Brain microvascular endothelial cell (primary cell): Measurements from ENCODE around the gene RAD18.

ENCODE experiments used
- DNase-seq: peaks from one replicate; pipeline ENCODE4 v3.0.0-alpha.2; 2020
- H3K27ac ChIP-seq: fragments of 250-450 bp; sonication (Bioruptor Pico); 2 replicates; pipeline ENCODE4 v1.5.1; 2020; ENCODE audit warnings: mild to moderate bottlenecking, moderate library complexity
- H3K27me3 ChIP-seq: fragments of 250-450 bp; sonication (Bioruptor Pico); replicated peaks from 2 replicates; pipeline ENCODE4 v1.5.1; 2020; ENCODE audit warnings: mild to moderate bottlenecking
- H3K36me3 ChIP-seq: fragments of 250-450 bp; sonication (Bioruptor Pico); replicated peaks from 2 replicates; pipeline ENCODE4 v1.5.1; 2020; ENCODE audit warnings: mild to moderate bottlenecking
- H3K4me3 ChIP-seq: 2 replicates; pipeline ENCODE4 v1.5.1; 2011; ENCODE audit warnings: low read depth, mild to moderate bottlenecking, control low read depth, low read length, moderate library complexity
- in situ Hi-C: cut with HindIII; loops from 2 replicates; pipeline ENCODE4 v1.10.0; 2017; ENCODE audit warnings: low sequenced_read_pairs, low pct_ligation_motif_present
- TF ChIP-seq, protein P1 (sequence below): IDR thresholded peaks from 2 replicates; pipeline ENCODE4 v1.5.1; 2011; ENCODE audit warnings: low read depth, mild to moderate bottlenecking, moderate library complexity, low read length, control low read depth, inconsistent platforms; ENCODE audit errors: missing control alignments

RAD18 gene

GRCh38 chr3:8975081-8976020 lies 12.1 kb upstream of the RAD18 start:
- H3K36me3 ChIP-seq = no peaks in the 10 kb centered on the region
- no peak overlapping the region for H3K4me3 ChIP-seq
- H3K27ac ChIP-seq = no peak overlapping the region
- DNase-seq = no peak
- H3K27me3 ChIP-seq = no peaks in the 10 kb centered on the region
- TF ChIP-seq, protein P1, sequence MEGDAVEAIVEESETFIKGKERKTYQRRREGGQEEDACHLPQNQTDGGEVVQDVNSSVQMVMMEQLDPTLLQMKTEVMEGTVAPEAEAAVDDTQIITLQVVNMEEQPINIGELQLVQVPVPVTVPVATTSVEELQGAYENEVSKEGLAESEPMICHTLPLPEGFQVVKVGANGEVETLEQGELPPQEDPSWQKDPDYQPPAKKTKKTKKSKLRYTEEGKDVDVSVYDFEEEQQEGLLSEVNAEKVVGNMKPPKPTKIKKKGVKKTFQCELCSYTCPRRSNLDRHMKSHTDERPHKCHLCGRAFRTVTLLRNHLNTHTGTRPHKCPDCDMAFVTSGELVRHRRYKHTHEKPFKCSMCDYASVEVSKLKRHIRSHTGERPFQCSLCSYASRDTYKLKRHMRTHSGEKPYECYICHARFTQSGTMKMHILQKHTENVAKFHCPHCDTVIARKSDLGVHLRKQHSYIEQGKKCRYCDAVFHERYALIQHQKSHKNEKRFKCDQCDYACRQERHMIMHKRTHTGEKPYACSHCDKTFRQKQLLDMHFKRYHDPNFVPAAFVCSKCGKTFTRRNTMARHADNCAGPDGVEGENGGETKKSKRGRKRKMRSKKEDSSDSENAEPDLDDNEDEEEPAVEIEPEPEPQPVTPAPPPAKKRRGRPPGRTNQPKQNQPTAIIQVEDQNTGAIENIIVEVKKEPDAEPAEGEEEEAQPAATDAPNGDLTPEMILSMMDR = no peak
- in situ Hi-C loops = loop anchor here (25.0 kb wide), 1 partner anchor 337 kb away; no protein-coding TSS in a partner anchor

- TF ChIP-seq, protein P1 = no peak
- no peak overlapping the region for H3K27ac ChIP-seq
- DNase-seq = no peak
- H3K36me3 ChIP-seq = no peaks in the 10 kb centered on the region
- no peak overlapping the region for H3K4me3 ChIP-seq
- no peaks in the 10 kb centered on the region for H3K27me3 ChIP-seq
- in situ Hi-C loops = no loop called here
These were observed 11.2 kb upstream of the RAD18 start for GRCh38 chr3:8974458-8974857.

GRCh38 chr3:8972639-8973038 lies 9.4 kb upstream of the RAD18 start:
- H3K36me3 ChIP-seq = no peaks in the 10 kb centered on the region
- TF ChIP-seq, protein P1 = no peak
- in situ Hi-C loops = no loop called here
- H3K27me3 ChIP-seq = peaks cover 2% of the 10 kb centered on the region
- DNase-seq = peak; percentile 52
- H3K4me3 ChIP-seq = no peak overlapping the region
- H3K27ac ChIP-seq = no peak overlapping the region

GRCh38 chr3:8970971-8971589 lies 7.8 kb upstream of the RAD18 start:
- H3K36me3 ChIP-seq = no peaks in the 10 kb centered on the region
- H3K27ac ChIP-seq = no peak overlapping the region
- H3K4me3 ChIP-seq = no peak overlapping the region
- TF ChIP-seq, protein P1 = peak; percentile 94
- peaks cover 2% of the 10 kb centered on the region for H3K27me3 ChIP-seq
- DNase-seq = peak; percentile 45
- in situ Hi-C loops = no loop called here

DNA sequence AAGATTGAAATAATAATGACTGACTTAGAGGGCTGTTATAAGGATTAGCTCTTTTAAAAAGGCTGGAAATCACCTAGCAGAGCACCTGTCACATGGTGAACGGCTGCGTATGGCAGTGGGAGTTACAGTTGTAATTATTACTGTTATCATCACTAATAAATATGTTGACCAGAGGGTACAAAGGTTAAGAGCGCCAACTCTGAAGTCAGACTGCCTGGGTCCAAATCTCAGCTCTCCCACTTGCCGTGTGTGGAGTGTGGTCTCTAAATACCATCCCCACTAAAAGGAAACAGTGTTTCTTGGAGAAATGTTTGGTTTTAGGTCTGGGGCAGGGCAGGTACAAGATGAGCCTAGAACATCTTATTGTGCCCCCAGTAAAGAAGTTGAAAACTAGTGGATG lies 6.0 kb upstream of the RAD18 start:
- in situ Hi-C loops = no loop called here
- peaks cover 2% of the 10 kb centered on the region for H3K27me3 ChIP-seq

More for the DNA sequence above, 6.0 kb upstream of the RAD18 start:
- H3K27ac ChIP-seq = no peak overlapping the region
- TF ChIP-seq, protein P1 = no peak
- no peaks in the 10 kb centered on the region for H3K36me3 ChIP-seq
- H3K4me3 ChIP-seq = no peak overlapping the region
- DNase-seq = no peak
